ENCODE measurements around the gene HYCC1.
A peak's percentile ranks its signal among the peaks of the same experiment; 100 is the strongest.

HYCC1 gene

GRCh38 chr7:23016345-23017253 is 2.7 kb upstream of the HYCC1 start:
- DNase-seq: no peak

GRCh38 chr7:23014681-23015080 is 751 bp upstream of the HYCC1 start:
- DNase-seq: no peak

- DNase-seq: peak; percentile 6
These were observed 819 bp downstream of the HYCC1 start for GRCh38 chr7:23012908-23013714.

GRCh38 chr7:23012186-23012585 is 1.7 kb downstream of the HYCC1 start:
- no peak for DNase-seq

GRCh38 chr7:23011222-23011924 is 2.6 kb downstream of the HYCC1 start:
- no peak for DNase-seq

- DNase-seq: no peak
These were observed 4.6 kb downstream of the HYCC1 start for GRCh38 chr7:23009303-23009702.

GRCh38 chr7:23004247-23004520 is 9.7 kb downstream of the HYCC1 start:
- no peak for DNase-seq

GRCh38 chr7:23003505-23004246 is 10.3 kb downstream of the HYCC1 start:
- no peak for DNase-seq

GRCh38 chr7:23002698-23003097 is 11.2 kb downstream of the HYCC1 start:
- no peak for DNase-seq

- no peak for DNase-seq
These were observed 12.3 kb downstream of the HYCC1 start for GRCh38 chr7:23001610-23002009.

GRCh38 chr7:23000597-23001360 is 13.2 kb downstream of the HYCC1 start:
- no peak for DNase-seq

- DNase-seq: no peak
These were observed 15.4 kb downstream of the HYCC1 start for GRCh38 chr7:22998519-22998896.

- DNase-seq: no peak
These were observed 15.9 kb downstream of the HYCC1 start for GRCh38 chr7:22997871-22998518.

GRCh38 chr7:22996470-22996869 is 17.5 kb downstream of the HYCC1 start:
- DNase-seq: no peak

- no peak for DNase-seq
These were observed 18.9 kb downstream of the HYCC1 start for GRCh38 chr7:22995011-22995410.

GRCh38 chr7:22992874-22993840 is 20.8 kb downstream of the HYCC1 start:
- DNase-seq: no peak

GRCh38 chr7:22990588-22990949 is 23.4 kb downstream of the HYCC1 start:
- no peak for DNase-seq

- no peak for DNase-seq
These were observed 24.0 kb downstream of the HYCC1 start for GRCh38 chr7:22989643-22990587.

- DNase-seq: no peak
These were observed 28.5 kb downstream of the HYCC1 start for GRCh38 chr7:22985436-22985835.
